OCI-LY7 (cell line): ENCODE data around the gene ATG9B.
"Not testable (repeated sequence)": the region's sequence is repeated elsewhere in the genome, so short reads cannot be mapped to it uniquely, and the experiment has no call there.

Experiments
- CTCF ChIP-seq: fragments of 200-600 bp; sonication (generic); conservative IDR thresholded peaks from 2 replicates; pipeline ENCODE4 v1.5.1; 2014; ENCODE audit warnings: mild to moderate bottlenecking, antibody characterized with exemption, low read length, moderate library complexity, mixed read lengths
- EZH2phosphoT487 ChIP-seq: fragments of 200-600 bp; sonication (generic); IDR thresholded peaks from 2 replicates; pipeline ENCODE4 v1.6.1; 2018; ENCODE audit warnings: low read depth, borderline replicate concordance, mild to moderate bottlenecking, mixed run types, antibody characterized with exemption, low read length, moderate library complexity, mixed read lengths

- TF ChIP-seq CTCF, EZH2phosphoT487: not testable (repeated sequence)
Observed at GRCh38 chr7:151027728-151028130, 3.4 kb upstream of the ATG9B start.
